Skeletal muscle cell (primary cell): ENCODE measurements around the gene TIMP2.

Experiments used
- DNase-seq: peaks from one replicate; pipeline ENCODE4 v3.0.0-alpha.2; 2010; ENCODE audit warnings: low read depth
- H3K4me3 ChIP-seq: 2 replicates; pipeline ENCODE4 v1.5.1; 2011; ENCODE audit warnings: low read depth, mild to moderate bottlenecking, control low read depth, low read length, moderate library complexity

TIMP2 gene

DNA sequence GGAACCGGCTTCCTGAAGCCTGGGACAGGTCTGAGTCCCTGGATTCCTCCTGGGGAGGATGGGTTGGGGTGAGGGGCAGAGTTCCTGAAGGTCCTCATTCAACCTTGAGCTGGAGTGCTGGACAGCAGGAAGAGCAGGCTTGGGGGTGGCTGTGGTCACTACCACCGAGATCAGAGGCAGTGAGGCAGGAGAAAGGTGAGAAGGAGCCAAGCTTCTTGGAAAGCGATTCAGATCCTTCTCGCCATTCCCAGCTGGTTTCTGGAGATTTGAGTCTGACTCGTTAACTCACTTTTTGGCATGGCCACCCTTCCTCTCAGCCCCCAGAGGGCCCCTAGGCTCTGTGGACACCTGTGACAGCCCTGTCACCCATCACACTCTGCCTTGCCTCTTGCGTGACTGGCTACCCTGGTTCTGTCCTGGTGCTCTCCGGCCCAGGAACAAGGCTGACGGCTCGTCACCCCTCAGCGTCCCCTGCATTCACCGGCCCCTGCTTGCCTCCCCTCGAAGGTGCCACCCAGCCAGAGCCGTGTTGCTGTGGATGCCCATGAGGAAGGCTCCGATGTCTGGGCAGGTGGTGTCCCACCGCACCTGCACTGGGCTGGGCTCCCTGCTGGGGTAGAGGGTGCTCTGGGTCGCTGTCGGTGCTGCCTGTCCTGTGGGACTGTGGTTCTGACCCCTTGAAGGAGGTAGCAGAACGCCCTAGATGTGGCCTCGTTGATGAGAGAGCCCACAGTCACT is 9.7 kb upstream of the TIMP2 start:
- peak overlapping the region; percentile 17 for H3K4me3 ChIP-seq
- no peak for DNase-seq

DNA sequence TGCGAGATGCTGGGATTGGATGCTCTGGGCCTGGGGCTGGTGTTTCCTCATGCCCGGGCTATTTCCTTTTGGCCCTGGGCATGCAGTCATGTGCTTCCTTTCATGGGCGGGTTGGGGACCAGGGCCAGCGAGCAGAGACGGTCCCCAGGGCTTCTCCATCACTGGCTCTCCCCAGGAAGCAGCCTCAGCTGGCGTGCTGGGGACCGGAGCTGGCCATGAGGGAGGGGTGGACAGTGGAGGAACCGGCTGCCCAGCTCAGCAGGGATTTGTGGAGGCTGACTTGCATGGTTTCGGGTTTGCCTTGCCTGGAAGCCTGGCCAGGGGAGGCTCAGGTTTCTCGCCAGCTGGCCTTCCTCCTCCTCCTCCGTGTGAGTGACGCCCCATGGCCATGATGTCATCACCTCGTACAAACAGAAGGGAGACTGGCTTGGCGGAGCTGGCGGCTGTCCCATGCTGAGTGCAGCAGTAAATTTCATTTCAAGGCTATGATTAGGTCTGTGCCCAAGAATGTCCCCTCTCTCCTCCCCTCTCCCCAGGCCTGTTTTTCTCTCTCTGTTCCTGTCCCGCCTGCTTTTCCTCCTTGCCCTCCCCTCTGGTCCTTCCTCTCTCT is 8.9 kb upstream of the TIMP2 start:
- H3K4me3 ChIP-seq = peak overlapping the region; percentile 23
- peak; percentile 99 for DNase-seq

- H3K4me3 ChIP-seq = peak overlapping the region; percentile 23
- DNase-seq = peak; percentile 96
Measured at GRCh38 chr17:78933025-78933958, 8.1 kb upstream of the TIMP2 start.

DNA sequence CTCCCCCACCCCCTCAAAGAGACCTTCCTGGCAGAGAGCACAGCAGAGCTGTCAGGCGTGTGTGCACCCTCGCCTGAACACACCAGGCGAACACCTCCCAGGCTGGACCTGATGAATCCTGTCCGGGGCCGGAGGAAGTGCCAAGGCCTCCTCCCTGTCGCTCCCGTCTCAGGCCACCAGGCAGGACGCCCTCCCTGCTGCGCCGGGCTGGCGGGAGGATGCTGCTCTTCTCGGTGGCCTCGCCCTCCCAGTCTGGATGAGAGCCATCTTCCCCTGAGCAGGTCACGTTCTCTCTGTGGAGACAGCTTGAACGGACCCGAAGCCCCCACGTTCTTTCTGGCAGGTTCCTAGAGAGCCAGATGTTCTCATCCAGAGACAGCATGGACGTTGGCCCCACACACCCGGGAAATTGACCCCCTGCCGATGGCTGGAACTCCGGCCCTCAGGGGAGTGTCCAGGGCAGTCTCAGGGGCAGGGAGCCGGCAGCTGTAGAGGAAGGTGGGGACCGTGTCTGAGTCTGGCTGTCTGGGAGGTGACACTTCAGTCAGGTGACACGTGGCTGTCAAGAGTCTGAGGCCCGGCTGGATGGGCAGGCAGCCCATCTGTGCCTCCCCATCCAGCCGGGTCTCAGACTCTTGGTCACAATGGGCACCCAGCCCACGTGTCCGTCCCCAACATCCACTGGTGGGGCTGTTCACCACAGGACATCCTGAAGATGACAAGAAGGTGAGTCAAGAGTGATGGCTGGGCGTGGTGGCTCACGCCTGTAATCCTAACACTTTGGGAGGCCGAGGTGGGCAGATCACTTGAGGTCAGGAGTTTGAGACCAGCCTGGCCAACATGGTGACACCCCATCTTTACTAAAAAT is 5.0 kb upstream of the TIMP2 start:
- no peak overlapping the region for H3K4me3 ChIP-seq
- DNase-seq = no peak

GRCh38 chr17:78925662-78926555 is 722 bp upstream of the TIMP2 start:
- H3K4me3 ChIP-seq = peak overlapping the region; percentile 75

GRCh38 chr17:78924481-78925151 is 571 bp downstream of the TIMP2 start:
- DNase-seq = no peak

More at GRCh38 chr17:78925662-78926555, 722 bp upstream of the TIMP2 start:
- no peak for DNase-seq

GRCh38 chr17:78923660-78924453 is 1.3 kb downstream of the TIMP2 start:
- H3K4me3 ChIP-seq = peak overlapping the region; percentile 75
- no peak for DNase-seq

More at GRCh38 chr17:78924481-78925151, 571 bp downstream of the TIMP2 start:
- H3K4me3 ChIP-seq = peak overlapping the region; percentile 75

DNA sequence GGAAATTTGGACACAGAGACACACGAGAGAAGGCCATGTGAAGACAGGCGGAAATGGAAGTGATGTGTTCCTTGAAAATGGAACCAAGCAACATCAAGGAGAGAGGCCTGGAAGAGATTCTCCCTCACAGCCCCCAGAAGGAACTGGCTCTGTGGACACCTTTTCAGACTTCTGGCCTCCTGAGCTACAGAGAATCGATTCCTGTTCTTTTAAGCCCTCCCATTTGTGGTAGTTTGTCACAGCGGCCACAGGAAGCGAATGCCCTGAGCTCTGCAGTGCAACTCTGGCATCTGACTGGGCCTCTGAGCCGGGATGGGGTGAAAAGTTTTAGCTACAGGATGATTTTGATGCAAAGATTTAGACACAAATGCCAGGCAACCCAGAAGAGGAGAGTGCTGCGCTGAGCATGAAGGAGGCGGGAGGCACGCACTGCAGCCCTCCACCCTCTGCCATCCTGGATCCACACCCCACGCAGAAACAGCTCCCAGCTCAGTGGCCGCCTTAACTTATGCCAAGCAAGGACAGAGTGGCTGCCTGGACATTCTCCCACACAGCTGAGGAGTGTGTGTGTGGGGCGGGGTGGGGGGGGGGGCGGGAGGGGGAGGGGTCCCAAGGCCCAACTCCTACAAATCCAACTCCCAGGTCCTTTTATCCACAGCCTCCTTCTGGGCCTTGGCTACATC is 2.2 kb downstream of the TIMP2 start:
- DNase-seq = no peak
- H3K4me3 ChIP-seq = peak overlapping the region; percentile 75

DNA sequence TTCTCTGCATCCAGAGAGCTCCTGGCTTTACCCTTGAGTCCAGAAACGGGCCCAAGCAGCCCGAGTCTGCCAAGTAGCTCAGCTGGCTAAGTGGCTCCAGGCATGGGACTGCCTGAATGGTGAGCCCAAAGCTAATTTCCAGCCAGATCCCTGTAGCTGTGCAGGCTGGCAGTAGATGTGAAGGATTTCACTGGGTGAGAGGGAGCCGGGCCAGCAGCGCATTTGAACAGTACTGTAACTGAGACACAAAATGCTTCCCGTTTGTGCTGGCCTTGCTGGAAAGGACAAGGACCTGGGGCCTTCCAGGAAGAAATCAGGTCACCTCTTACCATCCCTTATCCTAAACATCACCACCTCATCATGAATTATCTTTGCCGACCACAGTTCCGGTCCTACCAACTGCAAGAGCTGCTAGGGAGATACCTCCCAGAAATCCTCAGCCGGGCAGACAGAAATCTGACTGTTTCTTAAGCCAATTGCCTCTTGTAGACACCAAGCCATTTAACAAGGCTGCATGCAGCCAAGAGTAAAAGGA is 3.7 kb downstream of the TIMP2 start:
- DNase-seq = no peak
- no peak overlapping the region for H3K4me3 ChIP-seq

DNA sequence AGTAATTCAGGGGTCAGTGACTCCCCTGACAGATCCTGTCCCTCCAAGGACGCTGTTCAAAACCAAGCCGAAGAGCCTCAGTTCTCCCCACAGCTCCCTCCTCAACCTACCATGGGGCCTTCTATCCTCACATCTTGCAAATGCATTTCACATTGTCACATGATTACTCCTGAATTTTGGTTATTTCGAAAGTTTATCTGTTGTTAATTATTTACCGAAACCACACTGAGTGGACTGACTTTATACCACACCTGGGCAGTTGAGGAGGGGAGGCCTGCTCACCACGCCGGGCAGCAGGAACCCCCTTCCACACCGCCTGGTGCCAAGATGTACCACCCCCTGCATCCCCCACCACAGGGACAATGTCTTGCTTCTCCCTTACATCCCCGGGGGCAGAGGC is 4.7 kb downstream of the TIMP2 start:
- no peak overlapping the region for H3K4me3 ChIP-seq
- no peak for DNase-seq

GRCh38 chr17:78919861-78920450 is 5.2 kb downstream of the TIMP2 start:
- no peak overlapping the region for H3K4me3 ChIP-seq
- DNase-seq = no peak

DNA sequence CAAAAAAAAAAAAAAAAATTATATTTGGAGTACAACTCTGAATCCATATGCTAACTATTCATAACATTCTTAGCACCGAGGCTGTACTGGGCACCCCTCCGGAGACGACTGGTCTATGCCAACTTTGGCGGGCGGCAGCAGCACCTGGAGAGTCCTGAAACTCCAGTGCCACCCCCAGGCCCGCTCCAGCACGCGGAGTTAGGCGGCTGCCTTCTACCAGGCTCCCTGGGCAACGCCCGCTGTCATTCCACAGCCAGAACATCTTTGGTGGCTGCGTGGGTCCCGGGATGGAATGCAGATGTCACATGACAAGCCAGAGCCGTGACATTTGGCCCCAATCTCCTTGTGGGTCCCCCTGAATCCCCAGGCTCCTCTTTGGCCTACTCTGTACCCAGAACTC is 6.2 kb downstream of the TIMP2 start:
- DNase-seq = no peak
- H3K4me3 ChIP-seq = no peak overlapping the region

- H3K4me3 ChIP-seq = no peak overlapping the region
- DNase-seq = no peak
Measured at GRCh38 chr17:78917451-78918275, 7.5 kb downstream of the TIMP2 start.

- no peak overlapping the region for H3K4me3 ChIP-seq
- no peak for DNase-seq
Measured at GRCh38 chr17:78915872-78916632, 9.1 kb downstream of the TIMP2 start.
